DMS114 treated with DMSO at 0.1 percent for 48 hours (cell line): ENCODE measurements around the gene NSMCE3.

ENCODE experiments used
- DNase-seq: peaks from one replicate; lab custom pipeline; 2025; ENCODE audit not compliant: unreplicated experiment; lab: John Stamatoyannopoulos, UW

Gene NSMCE3

GRCh38 chr15:29222129-29222853, 47.3 kb downstream of the NSMCE3 start:
- no peak for DNase-seq

GRCh38 chr15:29220852-29221251, 48.8 kb downstream of the NSMCE3 start:
- DNase-seq: no peak

GRCh38 chr15:29216955-29217354, 52.7 kb downstream of the NSMCE3 start:
- DNase-seq: no peak
